ENCODE measurements around the gene MYO6. TPM values are rescaled to one million over a fixed set of nuclear protein-coding genes. Genes with fewer than 3 reads are reported as not detected.

MYO6 gene
- total and polyA plus RNA-seq, 2 of the 4 experiments (the other 2 are of a cell fraction): 6.1 to 6.8 TPM

DNA sequence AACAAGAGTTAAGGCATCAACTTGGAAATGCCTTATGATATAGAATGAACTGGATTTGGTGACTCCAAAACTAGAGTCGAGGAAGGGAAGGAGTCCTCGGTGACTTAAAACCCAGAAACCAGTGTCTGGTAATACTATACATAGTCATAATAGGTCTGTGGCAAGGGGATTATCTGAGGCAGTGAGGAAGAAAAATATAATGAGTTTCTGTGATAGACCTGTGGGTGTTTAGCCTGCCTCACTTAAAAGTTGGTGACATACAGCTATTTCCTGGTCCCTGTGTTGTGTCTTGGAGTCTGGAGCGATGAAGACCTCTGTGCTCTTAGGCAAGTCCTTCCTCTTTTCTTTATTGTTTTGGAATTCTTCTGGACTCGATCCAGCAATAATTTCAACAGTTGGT is 5.1 kb upstream of the MYO6 start:
- Histone ChIP-seq H3K4me3 (ENCODE audit: insufficient read depth, low read depth, low read length) (no peak overlapping the region), H3K4ac (ENCODE audit: low read depth, low read length) (no peak overlapping the region), H3K27ac (ENCODE audit: insufficient read depth, low read length) (no peak overlapping the region), H3K36me3 (ENCODE audit: control insufficient read depth, insufficient read depth, low read length) (no peaks in the 10 kb centered on the region), H3K56ac (ENCODE audit: extremely low read depth, insufficient read depth, low read length) (no peak overlapping the region), H4K91ac (ENCODE audit: insufficient read depth, low read depth, low read length) (no peak overlapping the region), H3K18ac (ENCODE audit: low read depth, low read length) (no peak overlapping the region), H2AK9ac (replicated peaks; ENCODE audit: low read depth, low read length, poor library complexity) (no peak overlapping the region), H3K27me3 (ENCODE audit: control insufficient read depth, insufficient read depth, low read length) (peaks cover 4% of the 10 kb centered on the region), H3K9me1 (ENCODE audit: insufficient read depth, low read length) (no peaks in the 10 kb centered on the region), H2AK5ac (ENCODE audit: low read depth, low read length) (no peak overlapping the region), H2BK20ac (ENCODE audit: low read depth, low read length) (no peak overlapping the region), H3K79me1 (ENCODE audit: low read depth in 1 of 2, low read length in 2 of 2) (no peaks in the 10 kb centered on the region), H3K9ac (ENCODE audit: low read depth, low read length) (no peak overlapping the region), H2BK15ac (ENCODE audit: low read depth, low read length) (no peak overlapping the region), H2BK120ac (ENCODE audit: low read depth, low read length) (no peak overlapping the region), H3K4me1 (ENCODE audit: control insufficient read depth, insufficient read depth, low read length) (no peaks in the 10 kb centered on the region), H3K14ac (replicated peaks; ENCODE audit: low read depth, low read length) (no peak overlapping the region), H3K23ac (ENCODE audit: low read depth, low read length) (no peak overlapping the region), H2BK5ac (ENCODE audit: low read depth, low read length, poor library complexity, severe bottlenecking) (no peak overlapping the region), H4K20me1 (ENCODE audit: insufficient read depth, low read length) (no peaks in the 10 kb centered on the region), H4K5ac (ENCODE audit: low read depth, low read length) (no peak overlapping the region), H2AFZ (replicated peaks; ENCODE audit: low read length, poor library complexity) (no peak overlapping the region), H4K8ac (ENCODE audit: low read depth in 2 of 2, low read length in 2 of 2) (no peak overlapping the region), H3K4me2 (ENCODE audit: low read depth, low read length) (no peak overlapping the region), H3K9me3 (ENCODE audit: control insufficient read depth, insufficient read depth, low read length) (no peaks in the 10 kb centered on the region)
- intact Hi-C loops (cut with micrococcal nuclease) (no loop called here), dilution Hi-C loops (cut with HindIII; ENCODE audit: low sequenced_read_pairs, unreplicated experiment) (no loop called here), in situ Hi-C loops (cut with MboI; ENCODE audit: low sequenced_read_pairs) (no loop called here)
- CTCF ChIA-PET: no interaction called here
- POLR2A ChIA-PET (ENCODE audit: unreplicated experiment): no interaction called here
- no TSS peak for BruUV-seq (replicated peaks)
- DNase-seq: no peak
- TF ChIP-seq MAFK (IDR thresholded peaks at IDR 0.05; ENCODE audit: low read depth, low read length): no peak
- TF ChIP-seq, protein P1, sequence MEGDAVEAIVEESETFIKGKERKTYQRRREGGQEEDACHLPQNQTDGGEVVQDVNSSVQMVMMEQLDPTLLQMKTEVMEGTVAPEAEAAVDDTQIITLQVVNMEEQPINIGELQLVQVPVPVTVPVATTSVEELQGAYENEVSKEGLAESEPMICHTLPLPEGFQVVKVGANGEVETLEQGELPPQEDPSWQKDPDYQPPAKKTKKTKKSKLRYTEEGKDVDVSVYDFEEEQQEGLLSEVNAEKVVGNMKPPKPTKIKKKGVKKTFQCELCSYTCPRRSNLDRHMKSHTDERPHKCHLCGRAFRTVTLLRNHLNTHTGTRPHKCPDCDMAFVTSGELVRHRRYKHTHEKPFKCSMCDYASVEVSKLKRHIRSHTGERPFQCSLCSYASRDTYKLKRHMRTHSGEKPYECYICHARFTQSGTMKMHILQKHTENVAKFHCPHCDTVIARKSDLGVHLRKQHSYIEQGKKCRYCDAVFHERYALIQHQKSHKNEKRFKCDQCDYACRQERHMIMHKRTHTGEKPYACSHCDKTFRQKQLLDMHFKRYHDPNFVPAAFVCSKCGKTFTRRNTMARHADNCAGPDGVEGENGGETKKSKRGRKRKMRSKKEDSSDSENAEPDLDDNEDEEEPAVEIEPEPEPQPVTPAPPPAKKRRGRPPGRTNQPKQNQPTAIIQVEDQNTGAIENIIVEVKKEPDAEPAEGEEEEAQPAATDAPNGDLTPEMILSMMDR (conservative IDR thresholded peaks at IDR 0.05; ENCODE audit: low read depth, low read length): no peak
- no peak for TF ChIP-seq BHLHE40 (IDR thresholded peaks at IDR 0.05; ENCODE audit: low read depth, low read length)
- TF ChIP-seq SMC3 (IDR thresholded peaks at IDR 0.05; ENCODE audit: low read depth, low read length): no peak
- no peak for TF ChIP-seq POLR2A (IDR thresholded peaks at IDR 0.05; ENCODE audit: low read depth, low read length)
- no peak for TF ChIP-seq NFE2L2 (IDR thresholded peaks at IDR 0.05; ENCODE audit: low read depth, low read length)
- no peak for TF ChIP-seq RAD21 (IDR thresholded peaks at IDR 0.05; ENCODE audit: low read length)
- no CpG with 5 or more reads among the region's 4 CpGs for WGBS, 2 experiments (ENCODE audit: extremely low coverage in 2 of 2, insufficient read length in 1 of 2)
- ATAC-seq (ENCODE audit: low read depth): no peak

Data from IMR-90 (cell line).